Measurements from ENCODE around the gene SLC50A1.
"Not testable (repeated sequence)": the region's sequence is repeated elsewhere in the genome, so short reads cannot be mapped to it uniquely, and the experiment has no call there.

SLC50A1 gene

DNA sequence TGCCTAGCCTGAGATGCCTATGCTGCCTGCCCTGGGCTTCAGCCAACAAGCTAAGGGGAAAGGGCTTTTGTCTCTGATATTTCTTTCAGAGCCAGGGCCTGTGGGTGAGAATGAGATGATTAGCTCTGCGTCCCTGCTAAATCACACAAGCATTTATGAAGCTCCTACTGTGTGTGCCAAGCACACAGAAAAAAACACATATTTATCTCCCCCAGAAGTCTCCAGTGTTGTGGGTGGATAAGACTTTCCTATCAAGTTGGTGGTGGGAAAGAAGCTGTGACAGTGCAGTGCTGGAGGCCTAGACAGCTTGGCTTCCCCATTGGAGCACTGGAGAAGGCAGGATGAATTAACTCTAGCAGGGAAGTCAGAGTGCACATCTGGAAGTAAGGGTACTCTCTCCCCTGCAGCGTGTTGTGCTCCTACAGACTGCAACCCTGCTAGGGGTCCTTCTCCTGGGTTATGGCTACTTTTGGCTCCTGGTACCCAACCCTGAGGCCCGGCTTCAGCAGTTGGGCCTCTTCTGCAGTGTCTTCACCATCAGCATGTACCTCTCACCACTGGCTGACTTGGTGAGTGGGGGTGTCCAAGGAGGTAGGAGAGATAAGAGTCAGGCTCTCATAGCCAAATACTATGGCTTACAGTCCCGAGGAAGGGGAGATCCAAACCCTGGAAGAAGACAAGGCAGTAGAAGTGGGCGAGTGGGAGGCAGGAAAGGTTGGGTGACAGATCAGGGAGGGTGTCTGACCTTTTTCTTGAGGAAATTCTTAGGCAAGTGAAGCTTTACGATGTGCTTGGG, 1.7 kb downstream of the SLC50A1 start:
- DNase-seq = no peak

DNA sequence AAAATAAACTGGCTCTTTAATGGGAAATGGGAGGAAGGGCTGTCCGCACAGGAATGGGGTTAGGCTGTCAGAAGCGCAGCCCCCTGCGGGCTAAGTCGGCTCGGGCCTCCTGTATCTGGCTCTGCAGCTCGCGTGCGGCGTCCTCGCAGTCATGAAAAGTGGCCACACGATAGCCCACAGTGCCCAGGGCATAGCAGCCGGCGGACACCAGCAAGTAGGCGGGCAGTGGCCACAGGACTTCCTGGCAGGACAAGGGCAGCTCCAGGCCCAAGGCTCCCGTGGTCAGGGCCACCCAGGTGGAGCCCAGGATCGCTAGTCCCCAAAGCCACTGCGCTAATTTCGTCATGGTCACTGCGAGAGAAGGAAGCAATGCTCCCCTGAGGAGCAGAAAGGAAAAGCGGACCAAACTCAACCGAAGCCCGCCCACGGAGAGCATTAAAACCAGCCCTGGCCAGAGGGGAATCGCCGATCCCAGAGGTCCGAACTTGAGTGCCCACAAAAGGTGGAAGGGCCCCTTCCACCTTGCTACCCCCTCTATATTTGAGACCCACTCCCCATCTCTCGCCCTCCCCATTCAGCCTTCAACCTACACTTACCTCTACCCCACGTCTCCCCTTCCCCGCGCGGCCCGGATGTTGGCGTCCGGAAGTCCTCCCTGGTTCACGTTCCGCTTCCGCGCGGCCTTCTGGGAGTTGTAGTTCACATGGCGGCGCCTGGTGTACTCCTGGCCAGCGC, 4.4 kb downstream of the SLC50A1 start, which contains the start of gene DPM3:
Gene DPM3 (minus strand): TSS at position 637 of the 735 bp plus-strand sequence. CDS start 291 bp downstream, at position 346.
- DNase-seq = no peak

DNA sequence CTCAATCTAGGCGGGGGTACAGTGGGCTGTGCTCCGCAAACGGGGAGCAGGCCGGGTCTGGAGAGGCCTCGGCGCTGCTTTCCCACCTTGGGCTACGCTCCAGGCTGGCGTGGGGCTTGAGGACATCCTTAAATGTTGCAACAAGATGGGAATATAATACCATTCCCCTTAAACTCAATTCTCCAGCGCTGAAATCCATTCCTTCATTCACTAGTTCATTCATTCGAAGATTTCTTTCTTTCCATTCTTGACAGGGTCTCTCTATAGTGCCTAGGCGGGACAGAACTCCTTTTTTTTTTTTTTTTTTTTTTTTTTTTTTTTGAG, 4.9 kb downstream of the SLC50A1 start:
- DNase-seq = no peak

DNA sequence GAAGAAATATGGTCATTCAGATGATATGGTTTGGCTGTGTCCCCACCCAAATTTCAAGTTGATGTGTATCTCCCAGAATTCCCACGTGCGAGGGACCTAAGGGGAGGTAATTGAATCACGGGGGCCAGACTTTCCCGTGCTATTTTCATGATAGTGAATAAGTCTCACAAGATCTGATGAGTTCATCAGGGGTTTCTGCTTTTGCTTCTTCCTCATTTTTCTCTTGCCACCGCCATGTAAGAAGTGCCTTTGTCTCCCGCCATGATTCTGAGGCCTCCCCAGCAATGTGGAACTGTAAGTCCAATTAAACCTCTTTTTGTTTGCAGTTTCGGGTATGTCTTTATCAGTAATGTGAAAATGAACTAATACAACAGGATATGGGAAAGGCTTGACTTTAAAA, 6.1 kb downstream of the SLC50A1 start:
- no peak for DNase-seq

DNA sequence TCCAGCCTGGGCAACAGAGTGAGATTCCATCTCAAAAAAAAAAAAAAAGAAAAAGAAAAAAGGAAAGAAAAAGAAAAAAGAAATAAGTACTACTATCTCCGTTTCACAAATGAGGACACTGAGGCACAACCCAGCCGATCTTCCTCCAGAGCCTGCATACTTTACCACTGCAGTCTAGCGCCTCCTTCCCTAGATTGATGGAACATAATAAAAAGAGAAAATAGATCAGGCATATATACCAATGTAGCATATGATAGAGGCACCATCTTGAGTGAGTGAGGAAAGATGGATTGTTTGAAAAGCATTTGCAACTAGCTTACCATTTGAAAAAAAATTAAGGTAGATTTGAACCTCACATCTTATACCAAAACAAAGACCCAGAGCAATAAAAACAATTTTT, 9.8 kb downstream of the SLC50A1 start:
- no peak for DNase-seq

DNA sequence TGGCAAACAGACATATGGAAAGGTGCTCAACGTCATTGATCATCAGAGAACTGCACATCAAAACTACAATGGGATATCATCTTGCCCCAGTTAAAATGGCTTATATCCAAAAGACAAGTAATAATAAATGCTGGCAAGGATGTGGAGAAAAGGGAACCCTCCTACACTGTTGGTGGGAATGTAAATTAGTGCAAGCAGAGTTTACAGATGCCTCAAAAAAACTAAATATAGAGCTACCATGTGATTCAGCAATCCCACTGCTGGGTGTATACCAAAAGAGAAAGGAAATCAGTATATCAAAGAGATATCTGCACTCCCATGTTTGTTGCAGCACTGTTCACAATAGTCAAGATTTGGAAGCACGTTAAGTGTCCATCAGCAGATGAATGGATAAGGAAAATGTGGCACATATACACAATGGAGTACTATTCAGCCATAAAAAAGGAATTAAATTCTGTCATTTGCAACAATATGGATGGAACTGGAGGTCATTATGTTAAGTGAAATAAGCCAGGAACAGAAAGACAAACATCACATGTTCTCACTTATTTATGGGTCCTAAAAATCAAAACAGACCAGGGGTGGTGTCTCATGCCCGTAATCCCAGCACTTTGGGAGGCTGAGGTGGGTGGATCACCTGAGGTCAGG, 20.5 kb downstream of the SLC50A1 start:
- not testable (repeated sequence) for DNase-seq

DNA sequence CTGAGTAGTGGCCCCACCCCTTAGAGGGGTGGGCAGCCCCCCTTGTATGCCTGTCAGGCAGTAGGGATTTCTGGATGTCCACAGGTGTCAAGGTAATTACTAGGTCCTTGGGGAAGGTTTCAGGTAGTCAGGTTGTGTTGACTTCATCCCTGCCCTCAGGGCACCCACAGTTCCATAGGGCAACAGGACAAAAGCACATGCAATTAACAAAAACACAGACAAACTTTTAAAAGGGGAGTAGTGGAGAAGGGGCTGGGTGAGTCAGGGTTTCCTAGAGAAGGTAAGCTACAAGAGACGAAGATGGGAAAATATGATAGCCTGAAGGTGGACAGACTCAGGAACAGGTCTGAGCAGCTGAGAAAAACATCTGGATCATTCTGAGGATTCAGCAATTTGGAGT, 23.3 kb downstream of the SLC50A1 start:
- no peak for DNase-seq

DNA sequence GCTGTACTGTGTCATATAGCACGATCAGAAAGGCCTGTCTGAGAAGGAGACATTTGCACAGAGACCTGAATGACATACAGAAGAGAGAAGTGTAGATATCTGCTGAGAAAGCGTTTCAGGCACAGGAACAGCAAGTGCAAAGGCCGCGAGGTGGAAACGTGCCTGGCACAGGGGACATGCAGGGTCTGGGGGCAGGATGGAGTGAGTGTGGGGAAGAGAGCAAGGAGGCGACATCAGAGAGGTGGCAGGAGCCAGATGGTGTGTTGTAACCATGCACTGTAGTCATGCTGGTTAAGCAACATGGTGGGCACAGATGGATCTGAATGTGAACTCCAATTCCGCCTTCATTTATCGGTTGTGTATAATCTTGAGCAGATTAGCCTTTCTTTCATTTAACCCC, 24.5 kb downstream of the SLC50A1 start:
- DNase-seq = no peak

DNA sequence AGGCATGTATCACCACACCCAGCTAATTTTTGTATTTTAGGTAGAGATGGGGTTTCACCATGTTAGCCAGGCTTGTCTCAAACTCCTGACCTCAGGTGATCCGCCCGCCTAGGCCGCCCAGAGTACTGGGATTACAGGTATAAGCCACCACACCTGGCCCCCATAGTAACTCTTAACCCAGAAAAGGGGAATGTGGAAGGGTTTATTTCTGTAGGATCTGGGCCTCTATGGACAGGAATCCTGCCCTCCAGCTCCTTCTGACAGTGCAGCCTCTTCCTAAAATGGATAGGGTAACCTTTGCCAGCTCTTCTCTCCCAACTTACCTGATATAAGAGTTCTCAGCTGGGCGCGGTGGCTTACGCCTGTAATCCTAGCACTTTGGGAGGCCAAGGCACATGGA, 27.0 kb downstream of the SLC50A1 start:
- not testable (repeated sequence) for DNase-seq

DNA sequence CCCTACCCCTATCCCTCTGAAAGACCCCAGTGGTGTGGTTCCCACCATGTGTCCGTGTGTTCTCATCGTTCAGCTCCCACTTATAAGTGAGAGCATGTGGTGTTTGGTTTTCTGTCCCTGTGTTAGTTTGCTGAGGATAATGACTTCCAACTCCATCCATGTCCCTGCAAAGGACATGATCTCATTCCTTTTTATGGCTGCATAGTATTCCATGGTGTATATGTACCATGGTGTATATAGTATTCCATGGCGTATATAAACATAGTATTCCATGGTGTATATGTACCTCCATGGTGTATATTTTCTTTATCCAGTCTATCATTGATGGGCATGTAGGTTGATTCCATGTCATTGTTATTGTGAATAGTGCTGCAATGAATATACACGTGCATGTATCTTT, 28.1 kb downstream of the SLC50A1 start:
- DNase-seq = not testable (repeated sequence)

DNA sequence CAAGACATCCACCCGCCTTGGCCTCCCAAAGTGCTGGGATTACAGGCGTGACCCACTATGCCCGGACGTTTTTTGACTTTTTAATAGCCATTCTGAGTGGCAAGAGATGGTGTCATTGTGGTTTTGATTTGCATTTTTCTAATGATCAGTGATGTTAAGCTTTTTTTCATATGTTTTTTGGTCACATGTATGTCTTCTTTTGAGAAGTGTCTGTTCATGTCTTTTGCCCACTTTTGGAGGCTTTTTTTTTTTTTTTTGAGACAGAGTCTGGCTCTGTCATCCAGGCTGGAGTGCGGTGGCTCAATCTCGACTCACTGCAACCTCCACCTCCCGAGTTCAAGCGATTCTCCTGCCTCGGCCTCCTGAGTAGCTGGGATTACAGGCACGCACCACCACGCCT, 29.0 kb downstream of the SLC50A1 start:
- DNase-seq = not testable (repeated sequence)

DNA sequence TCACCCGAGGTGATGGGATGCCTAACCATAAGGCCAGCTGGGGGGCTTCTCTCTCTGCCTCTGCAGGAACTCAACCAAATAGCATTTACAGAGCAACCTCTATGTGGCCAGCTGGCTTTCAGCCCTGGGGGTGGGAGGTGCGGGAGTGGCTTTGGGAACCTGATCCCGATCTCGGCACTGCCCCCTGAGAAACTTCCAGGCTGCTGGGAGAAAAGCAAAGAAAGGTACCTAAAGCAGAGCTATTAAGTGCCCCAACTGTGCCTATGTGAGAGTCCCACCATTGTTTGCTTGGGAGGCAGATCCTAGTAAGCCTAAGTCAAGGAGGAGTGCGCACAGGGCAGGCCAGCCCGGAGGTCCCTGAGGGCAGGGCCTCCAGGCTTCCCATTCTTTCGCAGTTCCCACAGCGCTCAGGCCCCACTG, 30.4 kb downstream of the SLC50A1 start:
- no peak for DNase-seq

DNA sequence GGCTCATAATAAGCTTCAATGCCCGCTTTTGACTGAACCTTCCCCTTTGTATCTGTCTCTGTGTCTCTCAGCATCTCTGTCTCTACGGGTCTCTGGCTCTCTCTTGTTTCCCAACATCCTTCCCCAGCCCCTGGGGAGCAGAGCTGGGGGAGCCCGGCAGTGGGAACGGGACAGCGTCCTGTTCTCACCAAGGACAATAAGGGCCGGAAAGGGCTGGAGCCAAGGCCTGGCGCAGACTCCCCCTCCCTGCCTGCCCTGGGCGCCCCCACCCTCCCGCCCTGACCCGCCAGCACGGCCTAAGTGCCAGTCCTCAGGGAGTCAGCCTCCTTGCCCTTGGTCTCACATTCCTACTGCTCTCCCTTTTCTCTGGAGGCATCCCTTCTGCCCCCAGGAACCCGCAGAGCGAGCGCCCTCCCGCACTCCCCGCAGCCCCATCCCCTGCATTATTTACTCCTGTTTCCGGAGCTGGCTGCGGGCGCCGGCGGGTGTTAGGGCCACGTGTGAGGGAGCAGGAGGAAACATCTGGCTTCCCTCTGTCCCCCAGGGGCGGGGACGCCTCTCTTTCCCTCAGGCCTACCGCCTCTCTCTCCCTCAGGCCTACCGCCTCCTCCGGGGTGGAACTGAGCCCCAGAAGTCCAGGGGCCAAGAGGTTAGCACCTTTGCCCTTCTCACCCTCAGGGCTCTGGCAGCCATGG, 31.0 kb downstream of the SLC50A1 start:
- no peak for DNase-seq

DNA sequence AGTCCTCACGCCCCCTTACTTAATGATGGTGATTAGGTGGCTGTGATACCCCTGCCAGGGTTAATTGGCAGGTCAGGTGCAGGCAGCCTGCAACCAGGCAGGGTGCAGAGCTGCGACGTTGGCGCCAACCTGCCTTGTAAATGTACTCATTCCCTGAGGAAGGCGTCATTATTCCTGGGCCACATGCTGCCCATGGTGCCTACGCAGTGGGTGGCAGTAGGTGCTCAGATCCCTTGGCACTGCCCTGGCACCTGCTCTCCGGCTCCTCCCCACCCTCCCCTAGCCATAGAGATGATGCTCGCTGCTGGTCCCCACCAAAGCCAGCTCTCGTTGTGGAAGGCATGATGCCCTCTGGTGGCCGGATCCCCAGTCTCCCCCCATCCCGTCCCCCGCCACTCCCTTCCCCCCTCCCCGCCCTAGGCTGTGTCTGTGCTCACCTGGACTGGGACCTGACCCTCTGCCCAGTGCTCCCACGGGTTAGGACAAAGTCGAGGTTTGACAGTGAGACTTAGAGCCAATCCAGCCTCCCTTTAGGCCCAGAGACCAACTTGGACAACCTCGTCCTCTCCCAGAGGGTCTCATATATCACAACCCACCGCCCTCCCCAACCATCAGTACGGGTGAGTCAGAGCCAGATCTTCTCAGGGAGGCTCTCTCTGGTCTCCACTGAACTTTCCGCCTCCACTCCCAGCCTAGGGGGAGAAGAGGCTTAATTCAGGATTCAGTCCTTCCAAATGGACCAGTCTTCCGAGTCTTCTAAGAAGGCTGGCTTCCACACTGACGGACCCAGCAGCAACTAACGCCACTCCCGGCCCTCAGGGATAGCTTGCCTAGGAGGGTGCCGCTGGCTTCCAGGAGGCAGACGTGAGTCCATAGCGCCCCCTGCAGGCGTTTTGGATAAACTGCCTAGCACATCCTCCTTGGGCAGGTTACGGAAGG, 31.8 kb downstream of the SLC50A1 start:
- no peak for DNase-seq

DNA sequence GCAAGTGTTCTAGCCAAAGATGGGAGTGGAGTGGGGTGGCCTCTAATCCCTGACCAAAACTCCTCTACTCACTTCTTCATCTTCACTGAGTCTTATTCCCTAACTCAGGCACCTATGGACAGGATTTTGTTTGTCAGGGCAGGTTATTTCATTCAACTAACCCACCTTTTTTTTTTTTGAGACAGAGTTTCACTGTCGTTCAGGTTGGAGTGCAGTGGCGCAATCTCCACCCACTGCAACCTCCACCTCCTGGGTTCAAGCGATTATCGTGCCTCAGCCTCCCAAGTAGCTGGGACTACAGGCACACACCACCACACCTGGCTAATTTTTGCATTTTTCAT, 32.4 kb downstream of the SLC50A1 start:
- not testable (repeated sequence) for DNase-seq

DNA sequence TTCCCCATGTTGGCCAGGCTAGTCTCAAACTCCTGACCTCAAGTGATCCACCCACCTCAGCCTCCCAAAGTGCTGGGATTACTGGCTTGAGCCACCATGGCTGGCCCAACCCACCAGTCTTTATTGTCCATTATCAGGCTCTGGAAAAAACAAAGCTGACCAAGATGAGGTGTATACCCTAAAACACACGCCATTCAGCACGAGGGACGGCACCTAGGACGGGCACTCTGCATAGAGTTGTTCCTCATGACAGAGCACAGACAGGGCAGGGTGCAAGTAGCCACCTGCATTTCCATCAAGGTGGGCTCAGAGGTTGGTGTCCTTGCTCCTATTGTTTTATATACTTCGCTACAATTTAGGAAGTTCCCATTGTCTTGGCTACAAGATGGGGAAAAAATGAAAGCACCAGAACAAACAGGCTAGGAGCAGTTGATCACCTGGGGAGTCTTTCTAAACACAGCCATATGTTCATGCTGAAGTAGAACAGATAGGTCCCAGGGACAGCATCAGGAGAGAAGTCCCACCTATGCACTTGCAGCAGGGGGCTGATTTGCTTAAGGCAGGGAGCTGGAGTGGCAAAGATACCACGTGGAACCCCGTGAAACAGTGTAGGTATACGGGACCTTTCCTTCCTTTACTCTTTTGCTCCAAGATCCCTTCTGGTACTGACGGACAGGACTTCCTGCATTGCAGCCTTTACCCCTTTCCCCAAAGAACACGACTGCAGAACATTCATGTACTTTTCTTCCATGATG, 33.0 kb downstream of the SLC50A1 start:
- DNase-seq = no peak

DNA sequence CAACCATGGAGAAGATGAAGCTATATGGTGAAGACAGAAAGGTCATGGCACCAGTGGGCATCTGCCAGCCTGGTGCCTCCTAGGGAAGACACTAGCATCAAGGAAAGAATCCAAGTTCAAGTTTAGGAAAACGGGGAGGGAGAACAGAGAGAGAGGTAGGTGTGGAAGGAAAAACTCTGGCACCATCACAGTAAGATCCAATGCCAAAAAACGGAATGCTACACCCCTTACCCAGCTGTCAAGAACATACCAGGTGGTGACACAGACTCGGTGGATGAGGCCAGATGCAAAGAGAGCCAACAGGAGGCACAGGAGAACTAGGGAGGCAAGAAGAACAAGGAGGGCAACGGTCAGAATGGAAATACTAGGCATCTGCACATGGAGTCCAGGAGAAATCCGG, 33.9 kb downstream of the SLC50A1 start:
- no peak for DNase-seq

DNA sequence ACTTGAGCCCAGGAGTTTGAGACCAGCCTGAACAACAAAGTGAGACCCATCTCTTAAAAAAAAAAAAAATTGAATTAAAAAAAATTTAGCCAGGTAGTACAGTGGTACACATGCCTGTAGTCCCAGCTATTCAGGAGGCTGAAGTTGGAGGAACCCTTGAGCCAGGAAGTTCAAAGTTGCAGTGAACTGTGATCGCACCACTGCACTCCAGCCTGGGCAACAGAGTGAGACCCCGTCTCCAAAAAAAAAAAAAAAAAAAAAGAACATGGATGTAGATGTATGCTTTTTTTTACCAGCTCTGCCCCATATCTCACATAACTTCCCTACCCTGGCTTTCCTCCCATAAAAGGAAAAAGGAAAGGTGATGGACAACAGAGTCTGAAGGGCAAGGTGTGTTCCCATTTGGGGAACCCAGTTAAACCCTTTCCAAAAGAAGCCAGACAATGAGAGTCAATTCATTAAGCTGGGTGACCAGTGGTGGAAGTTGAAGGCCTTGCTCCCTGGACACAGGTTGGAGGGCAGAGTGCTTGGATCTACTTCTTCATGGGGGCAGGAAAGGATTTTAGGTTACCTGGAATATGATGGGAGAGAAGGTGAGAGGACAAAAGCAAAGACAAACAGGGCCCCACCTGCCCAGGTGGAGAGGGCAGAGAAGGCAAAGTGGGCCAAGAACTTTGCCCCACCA, 34.6 kb downstream of the SLC50A1 start:
- no peak for DNase-seq

DNA sequence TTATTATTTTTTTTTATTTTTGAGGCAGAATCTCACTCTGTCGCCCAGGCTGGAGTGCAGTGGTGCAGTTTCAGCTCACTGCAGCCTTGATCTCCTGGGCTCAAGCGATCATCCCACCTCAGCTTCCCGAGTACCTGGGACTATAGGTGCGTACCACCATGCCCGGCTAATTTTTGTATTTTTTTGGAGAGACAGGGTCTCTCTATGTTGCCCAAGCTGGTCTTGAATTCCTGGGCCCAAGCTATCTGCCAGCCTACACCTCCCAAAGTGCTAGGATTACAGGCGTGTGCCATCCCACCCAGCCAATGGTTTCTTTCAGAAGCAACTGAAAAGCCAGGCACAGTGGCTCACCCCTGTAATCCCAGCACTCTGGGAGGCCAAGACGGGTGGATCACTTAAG, 35.2 kb downstream of the SLC50A1 start:
- no peak for DNase-seq

DNA sequence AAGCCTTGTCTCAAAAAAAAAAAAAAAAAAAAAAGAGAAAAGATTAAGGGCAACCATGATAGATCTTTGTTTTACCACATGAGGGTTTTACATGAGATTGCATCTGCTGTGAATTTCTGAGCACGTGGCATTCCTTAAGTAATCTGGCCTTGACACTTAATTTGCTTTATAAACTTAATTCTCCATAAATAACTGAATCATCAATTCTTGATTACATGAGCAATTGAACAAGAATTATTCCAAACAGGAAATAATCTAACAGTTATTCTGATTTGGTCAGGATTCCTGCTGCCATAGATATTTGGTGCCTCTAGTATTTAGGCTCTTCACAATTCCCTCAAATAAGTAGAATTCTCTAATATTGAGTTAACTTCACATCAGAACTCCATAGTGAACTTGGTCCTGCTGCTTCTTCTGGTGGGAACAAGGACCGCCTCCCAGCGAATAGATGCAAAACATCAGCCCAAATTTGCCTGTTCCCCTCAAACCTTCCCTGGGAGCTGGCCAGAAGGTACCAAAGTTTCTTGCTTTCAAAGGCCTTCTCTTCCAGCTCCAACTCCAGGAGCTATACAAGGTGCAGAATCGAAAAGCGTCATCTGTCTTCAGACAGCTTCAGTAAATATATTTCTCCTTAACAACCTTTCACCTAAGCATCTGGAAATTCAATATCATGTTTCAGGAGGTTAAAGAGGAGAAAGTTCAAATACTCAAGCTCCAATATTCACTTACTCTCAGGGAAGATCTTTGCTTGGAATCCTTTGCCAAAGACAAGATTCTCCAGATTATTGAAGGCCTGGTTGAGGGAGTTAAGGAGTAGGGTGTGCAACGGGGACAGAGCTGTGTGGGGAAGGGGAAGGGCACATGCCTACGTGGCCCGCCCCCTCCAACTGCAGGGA, 36.4 kb downstream of the SLC50A1 start:
- DNase-seq = no peak
